VCaP (cell line): ENCODE data around the gene FKRP.

Experiments used
- H3K27ac ChIP-seq: fragments of 450-650 bp; 2 replicates; pipeline ENCODE4 v1.5.1; 2017
- TF ChIP-seq, protein P1 (sequence below): fragments of 450-650 bp; conservative IDR thresholded peaks from 2 replicates; pipeline ENCODE4 v1.5.1; 2017; ENCODE audit warnings: mild to moderate bottlenecking, moderate library complexity

Gene FKRP

DNA sequence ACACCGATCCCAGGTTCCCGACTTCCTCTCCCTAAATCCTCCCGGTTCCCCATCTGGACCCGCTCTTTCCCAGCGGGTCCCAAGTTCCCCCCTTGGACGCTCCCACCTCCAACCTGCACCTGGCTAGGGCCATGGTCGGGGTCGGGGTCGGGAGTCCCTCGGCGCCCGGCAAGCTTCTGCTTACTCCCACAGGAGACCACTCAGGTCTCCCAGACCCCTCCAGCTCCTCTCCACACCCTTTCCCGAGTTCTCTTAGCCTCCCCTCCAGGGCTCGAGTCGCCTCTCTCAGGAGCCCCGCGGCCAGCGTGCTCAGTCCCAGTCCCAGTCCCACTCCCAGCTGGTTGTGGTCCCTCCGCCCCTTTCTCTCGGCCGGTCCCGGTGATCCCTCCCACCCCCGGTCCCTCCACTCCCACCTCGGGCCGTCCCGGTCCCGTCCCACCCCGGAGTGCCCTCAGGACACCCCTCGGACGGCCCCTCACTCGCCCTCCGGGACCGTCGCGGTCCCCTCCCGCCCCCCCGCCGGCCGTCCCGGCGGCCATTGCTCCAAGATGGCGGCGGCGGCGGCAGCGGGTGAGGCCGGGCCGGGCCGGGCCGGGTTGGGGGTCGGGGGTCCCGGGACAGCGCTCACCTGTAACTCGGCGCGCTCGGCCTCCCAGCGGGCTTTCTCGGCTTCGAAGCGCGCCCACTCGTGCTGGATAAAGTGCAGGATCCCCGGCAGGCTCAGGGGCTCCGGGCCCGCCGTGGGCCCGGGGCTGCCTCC, at the start of gene FKRP:
Gene FKRP, plus strand, starts transcription at position 537 of the 760 bp plus-strand sequence. CDS start 9,394 bp downstream, outside the sequence.
- H3K27ac ChIP-seq, result peak within 1 kb of the TSS; percentile 97
- TF ChIP-seq, protein P1, sequence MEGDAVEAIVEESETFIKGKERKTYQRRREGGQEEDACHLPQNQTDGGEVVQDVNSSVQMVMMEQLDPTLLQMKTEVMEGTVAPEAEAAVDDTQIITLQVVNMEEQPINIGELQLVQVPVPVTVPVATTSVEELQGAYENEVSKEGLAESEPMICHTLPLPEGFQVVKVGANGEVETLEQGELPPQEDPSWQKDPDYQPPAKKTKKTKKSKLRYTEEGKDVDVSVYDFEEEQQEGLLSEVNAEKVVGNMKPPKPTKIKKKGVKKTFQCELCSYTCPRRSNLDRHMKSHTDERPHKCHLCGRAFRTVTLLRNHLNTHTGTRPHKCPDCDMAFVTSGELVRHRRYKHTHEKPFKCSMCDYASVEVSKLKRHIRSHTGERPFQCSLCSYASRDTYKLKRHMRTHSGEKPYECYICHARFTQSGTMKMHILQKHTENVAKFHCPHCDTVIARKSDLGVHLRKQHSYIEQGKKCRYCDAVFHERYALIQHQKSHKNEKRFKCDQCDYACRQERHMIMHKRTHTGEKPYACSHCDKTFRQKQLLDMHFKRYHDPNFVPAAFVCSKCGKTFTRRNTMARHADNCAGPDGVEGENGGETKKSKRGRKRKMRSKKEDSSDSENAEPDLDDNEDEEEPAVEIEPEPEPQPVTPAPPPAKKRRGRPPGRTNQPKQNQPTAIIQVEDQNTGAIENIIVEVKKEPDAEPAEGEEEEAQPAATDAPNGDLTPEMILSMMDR, result no peak

DNA sequence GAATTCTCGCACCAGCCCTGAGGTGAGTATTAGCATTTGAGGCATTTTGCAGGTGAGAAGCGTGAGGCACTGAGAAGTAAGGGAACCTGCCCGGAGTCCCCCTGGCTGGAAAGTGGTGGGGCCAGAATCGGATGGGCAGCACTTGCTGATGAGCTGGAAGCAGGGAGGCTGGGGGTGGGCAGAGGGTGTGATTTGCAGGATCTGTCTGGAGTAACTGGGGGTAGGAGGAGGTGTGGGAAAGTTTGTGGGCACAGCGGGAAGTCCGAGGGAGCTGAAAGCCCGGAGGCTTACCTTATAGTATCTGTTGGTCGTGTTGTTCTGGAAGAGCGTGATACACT, 49.0 kb upstream of the FKRP start:
- no peak overlapping the region for H3K27ac ChIP-seq
- TF ChIP-seq, protein P1, result no peak

DNA sequence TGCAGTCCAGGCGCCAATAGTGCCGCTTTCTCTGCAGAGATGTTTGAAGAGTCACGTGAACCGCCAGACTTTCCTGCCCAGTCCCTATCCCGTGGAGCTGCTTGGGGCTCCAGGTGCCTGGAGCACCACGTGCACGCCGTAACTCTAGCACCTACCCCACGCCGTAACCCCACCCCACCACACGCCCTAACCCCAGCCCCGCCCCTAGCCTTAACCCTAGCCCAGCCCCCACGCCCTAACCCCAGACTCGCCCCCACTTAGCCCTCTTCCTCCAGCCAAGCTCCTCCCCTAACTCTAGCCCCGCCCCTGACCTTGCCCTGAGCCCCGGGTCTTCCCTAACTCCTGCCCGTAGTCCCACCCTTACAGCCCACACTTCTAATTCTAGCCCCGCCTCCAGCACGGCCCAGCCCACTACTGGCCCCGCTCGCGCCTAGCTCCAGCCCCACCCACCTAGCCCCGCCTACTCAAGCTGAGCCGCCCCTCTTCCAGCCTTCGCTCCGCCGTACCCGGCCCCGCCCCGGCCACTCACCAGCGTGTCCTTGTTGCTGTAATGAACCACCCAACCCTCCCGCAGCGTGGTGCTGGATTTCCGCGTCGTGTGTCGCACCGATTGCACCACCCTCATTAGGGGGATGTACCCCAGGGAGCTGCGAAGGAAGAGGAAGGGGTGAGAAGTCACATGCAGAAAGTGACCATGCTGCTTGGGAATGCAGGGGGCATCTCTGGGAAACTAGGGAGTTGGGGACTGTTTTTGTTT, 48.5 kb upstream of the FKRP start:
- H3K27ac ChIP-seq, result no peak overlapping the region
- TF ChIP-seq, protein P1, result no peak

GRCh38 chr19:46698395-46699321, 47.2 kb upstream of the FKRP start:
- no peak overlapping the region for H3K27ac ChIP-seq
- TF ChIP-seq, protein P1, result no peak

GRCh38 chr19:46700704-46701103, 45.2 kb upstream of the FKRP start:
- no peak overlapping the region for H3K27ac ChIP-seq
- TF ChIP-seq, protein P1, result no peak

DNA sequence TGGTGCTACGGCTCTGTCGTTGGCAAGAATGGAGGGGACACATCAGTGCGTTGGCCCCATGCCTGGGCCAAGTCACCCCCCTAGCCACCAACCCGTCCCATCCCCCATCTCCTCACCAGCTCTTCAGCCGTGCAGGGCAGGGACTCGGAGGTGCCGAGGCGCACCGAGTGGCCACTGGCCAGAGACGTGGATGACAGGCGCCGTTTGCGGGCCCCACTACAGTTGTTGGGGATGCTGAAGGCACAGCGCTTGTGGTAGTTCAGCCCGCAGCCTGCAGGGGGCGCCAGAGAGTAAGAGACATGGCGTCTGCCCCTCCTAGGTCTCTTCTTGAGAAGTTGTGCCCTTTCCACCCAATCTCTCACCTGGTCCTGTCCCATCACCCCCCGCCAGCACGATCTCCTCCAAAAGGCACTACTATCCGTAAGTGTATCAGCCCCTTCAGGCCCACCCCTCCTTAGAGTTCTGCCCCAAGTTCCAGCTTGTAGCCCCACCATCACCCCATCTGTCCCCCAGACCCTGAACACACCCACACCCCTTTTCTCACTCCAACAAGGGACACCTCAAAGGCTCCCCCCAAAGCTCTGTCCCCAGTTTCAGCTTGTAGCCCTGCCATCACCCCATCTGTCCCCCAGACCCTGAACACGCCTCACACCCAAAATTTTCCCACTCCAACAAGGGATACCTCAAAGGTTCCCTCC, 41.3 kb upstream of the FKRP start:
- TF ChIP-seq, protein P1, result peak; percentile 67
- H3K27ac ChIP-seq, result no peak overlapping the region
